ENCODE measurements around the gene TMEM238L.

The TMEM238L gene

DNA sequence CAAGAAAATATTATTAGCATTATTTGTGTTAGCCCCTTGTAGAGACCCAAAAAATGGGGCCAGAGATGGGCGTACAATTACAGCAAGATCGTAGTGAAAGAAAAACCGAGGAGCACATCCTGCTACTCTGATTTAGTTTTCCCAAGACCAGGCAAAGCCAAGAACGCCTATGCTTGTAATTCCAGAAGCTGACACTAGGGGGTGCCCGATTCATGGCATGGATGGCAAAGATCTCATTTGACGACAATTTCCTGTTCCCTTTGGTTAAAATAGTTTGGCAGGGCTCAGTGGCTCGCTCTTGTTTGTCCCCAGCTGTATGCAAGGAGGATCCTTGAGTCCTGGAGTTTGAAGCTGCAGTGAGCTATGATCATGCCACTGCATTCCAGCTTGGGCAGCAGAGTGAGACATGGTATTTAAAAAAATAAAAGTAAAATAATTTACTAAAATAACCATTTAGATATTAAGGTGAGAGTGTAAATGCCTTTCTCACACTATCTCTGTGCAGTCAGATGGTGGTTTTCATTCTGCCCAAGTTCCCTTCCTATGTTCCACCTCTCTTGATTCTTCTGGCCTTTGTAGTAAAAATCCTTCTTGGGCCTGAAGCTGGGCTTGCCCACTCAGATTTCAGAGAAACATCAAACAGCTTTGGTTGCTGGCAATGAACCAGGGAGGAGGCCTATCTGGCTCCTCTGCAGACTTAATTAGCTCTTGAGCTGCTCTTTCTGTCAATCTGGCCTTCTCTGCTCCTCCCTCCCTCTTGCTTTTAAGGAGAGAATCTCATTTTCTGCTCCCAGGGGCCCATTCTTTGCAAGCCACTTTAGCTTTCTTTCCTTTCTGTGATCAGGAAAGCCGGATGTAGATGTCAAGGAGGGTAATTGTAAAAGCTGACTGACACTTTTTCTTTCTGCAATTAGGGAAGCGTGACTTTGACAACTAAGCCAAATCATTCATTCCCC is 31.2 kb downstream of the TMEM238L start:
- no peak for DNase-seq

DNA sequence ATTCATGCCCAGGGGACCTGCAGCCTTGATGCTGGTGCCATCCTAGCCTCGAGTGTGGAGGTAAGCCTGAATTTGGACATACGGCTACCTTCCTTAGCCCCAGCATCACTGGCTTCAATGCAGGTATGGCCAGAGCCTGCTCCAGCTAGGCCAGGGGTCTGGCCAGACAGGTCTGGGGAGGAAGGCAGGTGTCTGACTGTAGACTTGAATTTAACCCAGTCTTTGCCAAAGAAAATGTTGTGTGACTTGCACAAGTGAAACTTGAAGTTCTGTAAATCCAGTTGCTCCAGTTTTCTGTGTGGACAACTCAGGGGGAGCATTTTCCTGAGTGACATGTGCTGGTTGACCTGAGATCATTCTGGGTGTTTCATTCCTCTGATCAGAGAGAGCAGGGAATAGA is 32.8 kb downstream of the TMEM238L start:
- DNase-seq = no peak

DNA sequence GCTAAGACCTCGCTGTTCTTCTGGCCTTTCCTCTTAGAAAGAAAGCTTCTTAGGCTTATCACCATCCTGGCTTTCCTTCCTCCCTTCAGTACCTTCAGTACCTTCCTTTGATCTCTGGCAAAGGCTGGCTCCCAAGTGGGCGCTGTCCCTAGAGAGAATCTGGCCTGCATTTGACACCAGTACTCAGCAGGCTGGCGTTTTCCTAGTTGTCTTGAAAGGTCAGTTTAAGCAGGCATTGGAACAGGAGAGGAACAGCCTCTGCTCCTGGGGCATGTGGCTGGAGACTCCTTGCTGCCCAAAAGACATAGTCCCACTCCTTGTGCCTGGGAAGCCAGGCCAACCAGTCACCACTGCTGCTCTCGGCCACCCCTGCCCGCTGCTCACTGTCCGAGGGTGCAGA is 34.1 kb downstream of the TMEM238L start:
- DNase-seq = no peak

DNA sequence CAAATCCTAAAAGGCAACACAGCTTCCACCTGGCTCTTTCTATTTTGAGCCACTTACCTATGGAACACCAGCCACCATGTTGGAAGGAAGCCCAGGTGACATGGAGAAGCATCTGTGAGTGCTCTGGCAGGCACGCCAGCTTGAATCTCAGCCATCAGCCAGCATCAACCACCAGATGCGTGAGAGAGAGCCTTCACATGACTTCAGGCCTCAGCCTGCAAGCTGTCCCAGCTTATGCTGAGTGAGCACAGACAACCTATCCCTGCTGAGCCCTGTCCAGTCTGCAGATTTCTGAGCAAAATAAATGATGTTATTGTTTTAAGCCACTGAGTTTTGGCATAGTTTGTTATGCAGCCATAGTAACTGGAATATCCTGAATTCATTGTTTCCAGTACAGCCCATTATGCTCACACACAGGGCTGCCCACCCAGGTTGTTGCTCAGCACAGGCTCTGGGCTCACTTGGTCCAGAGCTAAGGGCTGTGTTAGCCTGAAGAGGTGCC is 35.1 kb downstream of the TMEM238L start:
- DNase-seq = no peak

DNA sequence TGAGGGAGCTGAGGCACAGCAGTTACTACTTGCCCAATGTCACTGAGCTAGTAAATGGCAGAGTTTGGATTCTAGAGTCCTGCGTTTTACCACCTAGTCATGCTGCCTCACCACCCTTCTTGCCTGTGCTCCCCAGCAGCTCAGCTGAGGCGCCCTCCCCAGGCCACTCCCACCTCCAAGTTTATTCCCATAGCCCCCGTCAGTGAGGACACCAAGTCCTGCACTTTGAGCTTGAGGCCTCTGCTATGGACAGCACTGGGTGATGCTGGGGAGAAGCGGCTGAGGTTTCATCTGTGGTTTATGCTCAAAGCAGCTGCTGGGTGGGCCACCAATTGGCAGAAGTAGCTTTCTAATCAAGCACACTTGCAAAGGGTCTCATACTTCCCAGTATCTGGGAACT is 36.7 kb downstream of the TMEM238L start:
- no peak for DNase-seq

DNA sequence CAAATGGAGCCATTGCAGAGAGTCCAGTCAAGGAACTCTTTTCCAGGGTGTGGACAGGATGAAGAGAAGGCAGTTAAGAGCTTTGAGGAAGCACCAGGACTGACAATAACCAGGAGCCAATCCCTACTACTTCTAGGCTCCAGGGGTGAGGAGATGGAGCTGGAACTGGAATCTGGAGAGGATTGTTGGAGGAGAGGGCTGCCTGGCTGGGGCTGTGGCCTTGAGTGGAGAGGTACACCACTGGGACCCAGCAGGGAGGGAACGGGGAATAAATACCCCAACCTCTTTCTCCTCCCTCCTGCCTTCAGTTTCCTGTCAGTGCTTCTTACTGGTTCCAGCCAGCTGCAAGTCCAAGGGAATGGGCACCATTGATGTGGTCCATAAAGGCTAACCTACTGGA is 41.9 kb downstream of the TMEM238L start:
- no peak for DNase-seq

DNA sequence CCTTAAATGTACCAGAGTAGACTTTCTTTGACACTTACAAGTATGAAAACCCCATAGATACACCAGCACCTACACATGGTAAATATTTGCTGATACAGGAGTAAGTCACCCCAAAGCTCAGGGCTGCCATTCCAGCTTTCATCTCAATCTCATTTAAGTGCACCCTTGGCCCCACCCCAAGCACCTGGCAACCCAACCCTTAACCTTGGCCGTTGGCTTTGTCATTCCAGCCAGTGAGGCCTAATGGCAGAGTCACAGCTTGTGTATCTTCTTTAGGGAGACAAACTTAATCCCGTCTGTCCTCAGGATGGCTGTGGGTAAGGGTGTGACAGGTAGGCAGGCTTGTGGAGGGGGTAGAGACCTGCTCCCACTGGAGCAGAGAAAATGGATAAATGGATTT is 42.6 kb downstream of the TMEM238L start:
- no peak for DNase-seq

DNA sequence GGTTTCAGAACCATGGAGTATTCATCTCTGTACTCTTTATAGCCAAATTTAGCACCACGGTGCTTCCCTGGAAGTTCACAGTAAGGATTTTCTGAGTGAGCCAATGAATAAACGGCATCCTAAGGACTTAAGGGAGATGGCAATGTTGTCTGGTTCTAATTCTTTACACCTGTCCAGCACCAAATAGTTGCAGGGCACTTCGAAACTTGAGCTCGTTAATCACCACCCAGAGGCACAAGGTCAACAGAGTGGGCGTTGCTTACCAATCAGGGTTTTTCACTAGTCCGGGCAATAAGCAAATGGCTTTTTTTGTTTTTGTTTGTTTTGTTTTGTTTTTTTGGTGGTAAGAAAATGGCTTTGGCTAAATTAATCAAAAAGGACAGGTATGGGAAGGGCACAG is 45.8 kb downstream of the TMEM238L start:
- no peak for DNase-seq

DNA sequence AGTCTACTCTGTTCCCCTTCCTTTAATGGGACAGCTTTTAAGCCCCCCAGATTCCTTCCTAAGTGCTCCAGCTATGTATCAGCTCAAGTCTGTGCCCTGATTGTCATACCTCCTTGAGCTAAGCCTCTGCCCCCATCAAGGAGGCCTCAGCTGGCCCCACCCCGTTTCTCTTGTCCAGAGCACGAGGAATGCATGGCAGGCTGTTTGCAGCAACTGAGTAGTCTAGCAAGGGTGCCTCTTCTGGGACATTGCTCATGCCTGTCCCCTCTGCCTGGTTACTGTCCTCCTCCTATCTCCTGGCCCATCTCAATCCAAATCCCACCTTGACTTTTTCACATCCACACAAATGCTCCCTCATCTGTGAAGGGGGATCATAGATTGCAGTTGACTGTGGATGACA is 46.3 kb downstream of the TMEM238L start:
- DNase-seq = no peak

DNA sequence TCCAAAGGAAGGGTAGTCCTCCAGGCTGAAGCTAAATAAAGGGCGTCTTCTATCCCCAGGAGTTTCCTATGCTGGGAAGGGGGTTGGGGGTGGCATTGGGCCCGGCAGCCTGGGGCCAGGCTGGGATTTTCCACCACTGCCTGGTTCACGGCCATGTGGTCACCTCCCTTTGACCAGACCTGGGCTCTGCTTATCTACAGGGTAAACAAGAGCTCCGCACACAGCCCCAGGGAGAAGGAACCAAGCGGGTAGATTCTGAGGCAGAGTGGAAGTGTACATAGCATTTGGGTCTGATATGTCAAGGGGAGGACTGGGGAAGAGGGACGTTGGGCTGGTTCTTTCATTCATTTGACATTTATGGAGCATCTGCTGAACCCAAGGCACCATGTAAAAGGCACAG is 46.8 kb downstream of the TMEM238L start:
- DNase-seq = no peak

DNA sequence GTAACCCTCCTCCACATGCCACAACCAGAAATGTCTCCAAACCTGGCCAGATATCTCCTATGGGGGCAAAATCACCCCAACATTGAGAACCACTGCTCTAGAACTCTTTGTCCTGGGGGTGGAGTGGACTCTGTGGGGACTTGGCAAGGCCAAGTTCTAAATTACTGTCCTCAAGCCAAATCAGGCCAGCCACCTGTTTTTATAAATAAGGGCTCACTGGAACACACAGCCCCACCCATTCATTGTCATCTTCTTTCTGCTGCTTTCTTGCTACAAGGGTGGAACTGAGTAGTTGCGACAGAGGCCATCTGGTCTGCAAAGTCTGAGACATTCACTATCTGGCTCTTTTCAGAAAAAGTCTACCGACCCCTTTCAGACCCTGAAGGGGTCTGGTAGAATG is 47.3 kb downstream of the TMEM238L start:
- DNase-seq = no peak

DNA sequence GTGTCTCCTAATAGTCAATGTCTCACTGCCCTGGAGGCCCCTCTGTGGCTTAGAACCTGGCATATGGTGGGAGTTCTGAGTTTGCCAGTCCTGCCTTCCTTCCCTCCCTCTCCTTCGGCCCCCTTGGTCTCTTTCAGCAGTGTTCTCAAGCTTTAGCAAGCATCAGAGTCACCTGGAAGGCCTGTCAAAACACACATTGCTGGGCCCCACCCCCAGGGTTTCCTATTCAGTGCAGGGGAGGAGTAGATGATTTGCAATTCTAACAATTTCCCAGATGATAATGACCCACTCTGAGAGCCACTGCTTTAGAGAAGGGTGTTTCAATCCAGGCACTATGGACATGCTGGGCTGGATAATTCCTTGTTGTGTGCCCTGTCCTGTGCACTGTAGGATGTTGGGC is 47.7 kb downstream of the TMEM238L start:
- DNase-seq = no peak

DNA sequence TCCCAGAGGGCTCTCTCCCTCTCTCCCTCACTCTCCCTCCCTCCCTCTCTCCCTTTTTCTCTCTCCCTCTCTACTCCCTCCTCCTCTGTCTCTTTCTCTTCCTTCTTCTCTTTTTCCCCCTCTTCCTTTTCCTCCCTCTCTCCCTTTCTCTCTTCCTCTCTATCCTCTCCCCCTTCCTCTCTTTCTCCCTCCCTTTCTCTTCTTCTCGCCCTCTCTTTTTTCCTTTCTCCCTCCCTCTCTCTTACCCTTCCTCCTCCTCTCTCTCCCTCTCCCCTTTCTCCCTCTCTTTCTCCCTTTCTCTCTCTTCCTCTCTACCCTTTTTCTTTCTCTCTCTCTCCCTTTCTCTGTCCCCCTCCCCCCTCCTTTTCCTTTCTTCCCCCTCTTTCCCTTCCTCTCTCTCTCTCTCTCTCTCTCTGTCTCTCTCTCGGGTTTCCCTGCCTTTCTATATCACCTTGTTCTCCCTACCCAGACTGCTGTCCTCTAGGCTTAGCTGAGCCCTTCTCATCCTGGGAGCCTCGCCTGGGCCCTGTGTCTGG is 48.2 kb downstream of the TMEM238L start:
- DNase-seq = no peak

DNA sequence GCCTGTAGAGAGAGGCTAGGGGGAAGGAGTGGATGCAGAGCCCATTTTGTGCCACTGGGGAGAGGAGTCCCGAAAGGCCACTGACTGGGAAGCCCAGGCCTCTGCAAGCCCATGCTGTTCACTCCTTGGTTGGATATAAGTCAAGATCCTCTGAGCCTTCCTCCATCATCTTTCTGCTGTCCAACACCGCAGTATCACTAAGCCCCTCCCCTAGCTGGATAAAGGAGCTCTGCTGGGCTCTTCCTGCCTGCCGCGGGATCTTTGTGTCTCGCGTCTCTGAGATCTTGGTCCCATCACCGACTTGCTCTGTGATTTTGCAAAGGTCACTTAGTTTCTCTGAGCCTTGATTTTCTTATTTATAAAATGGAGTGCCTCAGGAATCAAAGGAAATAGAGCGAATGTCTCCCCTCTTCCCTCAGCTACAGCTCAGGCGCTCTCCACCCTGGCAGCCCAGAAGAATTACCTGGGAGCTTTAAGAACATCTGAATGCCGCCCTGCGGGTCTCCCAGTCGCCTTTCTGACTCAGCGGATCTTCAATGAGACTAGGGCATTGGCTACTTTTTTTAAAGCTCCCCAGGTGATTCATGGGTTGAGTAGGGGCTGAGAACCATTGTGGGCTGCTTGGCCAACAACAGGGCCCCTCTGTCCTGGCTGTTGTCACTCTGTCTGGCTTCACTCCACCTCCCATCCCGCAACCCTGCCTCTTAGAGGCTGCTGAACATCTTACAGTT is 48.9 kb downstream of the TMEM238L start:
- DNase-seq = no peak

DNA sequence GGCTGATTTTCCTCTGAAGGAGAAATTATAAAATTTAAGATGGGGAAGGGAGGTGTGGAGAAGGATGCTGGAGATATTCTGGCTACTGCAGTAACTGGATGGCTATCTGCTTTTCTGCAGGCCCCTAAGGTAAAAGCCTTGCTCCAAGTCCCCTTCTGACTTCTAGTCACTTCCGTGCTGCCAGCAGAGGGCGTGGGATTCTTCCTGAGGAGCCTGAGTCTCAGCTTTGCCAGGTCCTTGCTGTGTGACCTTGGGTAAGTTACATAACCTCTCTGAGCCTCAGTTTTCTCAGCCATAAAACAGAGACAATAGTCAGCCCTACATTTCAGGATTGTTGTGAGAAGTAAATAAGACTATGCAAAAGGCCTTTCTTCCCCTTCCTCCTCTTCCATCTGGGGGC is 49.8 kb downstream of the TMEM238L start:
- no peak for DNase-seq

DNA sequence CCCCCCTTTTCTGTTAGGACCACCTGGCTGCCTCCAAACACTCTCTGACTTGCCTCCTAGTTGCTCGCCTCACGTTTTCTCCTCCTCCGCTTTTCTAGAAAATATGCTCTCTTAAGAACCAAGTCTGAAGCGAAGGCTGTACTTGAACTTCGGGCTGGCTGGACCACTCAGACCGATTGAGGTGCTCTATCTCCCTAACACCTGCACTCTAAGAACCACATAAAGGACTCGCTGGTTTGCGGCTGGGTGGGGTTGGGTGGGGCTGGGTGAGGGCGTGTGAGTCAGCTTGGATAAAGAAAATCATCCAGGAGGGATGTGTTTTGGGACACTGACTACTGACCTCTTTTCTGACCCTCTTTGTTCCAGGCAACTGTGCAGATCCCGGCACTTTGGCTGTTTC is 51.2 kb downstream of the TMEM238L start:
- no peak for DNase-seq

DNA sequence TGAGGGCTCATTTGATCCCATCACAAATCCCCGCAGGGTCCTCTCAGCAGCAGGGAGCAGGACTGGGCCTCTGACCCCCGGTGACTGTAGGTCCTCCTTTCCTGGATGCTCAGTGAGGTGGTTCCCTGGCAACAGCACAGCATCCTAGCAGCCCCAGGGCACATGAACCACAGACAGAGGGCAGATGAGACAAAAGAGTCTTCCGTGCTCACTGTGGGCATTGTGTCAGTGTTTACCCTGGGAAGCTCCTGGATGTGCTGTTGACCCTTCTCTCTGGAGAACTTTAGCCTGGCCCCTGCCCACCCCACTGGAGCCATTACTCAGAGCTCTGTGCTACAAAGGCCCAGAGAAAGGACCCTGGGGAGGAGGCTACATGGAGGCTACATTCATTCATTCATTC is 52.3 kb downstream of the TMEM238L start:
- no peak for DNase-seq

DNA sequence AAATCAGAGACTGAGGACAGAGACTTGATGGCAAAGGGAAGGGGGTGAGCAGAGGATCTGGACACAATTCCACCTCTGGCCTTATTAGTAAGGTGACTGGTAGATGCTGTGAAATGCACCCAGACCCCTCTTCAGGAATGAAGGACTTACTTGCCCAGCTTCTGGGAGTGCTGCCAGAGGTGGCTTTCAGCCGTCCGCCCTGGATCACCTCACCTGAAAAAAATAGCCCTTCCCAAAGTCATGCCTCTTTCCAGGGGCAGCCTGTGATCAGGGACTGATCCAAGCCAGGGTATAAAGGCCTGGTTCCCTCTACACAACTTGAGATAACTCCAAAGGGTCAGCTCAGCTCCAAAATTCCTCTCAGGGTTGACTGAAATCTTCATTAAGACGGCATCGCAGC is 53.7 kb downstream of the TMEM238L start:
- no peak for DNase-seq

DNA sequence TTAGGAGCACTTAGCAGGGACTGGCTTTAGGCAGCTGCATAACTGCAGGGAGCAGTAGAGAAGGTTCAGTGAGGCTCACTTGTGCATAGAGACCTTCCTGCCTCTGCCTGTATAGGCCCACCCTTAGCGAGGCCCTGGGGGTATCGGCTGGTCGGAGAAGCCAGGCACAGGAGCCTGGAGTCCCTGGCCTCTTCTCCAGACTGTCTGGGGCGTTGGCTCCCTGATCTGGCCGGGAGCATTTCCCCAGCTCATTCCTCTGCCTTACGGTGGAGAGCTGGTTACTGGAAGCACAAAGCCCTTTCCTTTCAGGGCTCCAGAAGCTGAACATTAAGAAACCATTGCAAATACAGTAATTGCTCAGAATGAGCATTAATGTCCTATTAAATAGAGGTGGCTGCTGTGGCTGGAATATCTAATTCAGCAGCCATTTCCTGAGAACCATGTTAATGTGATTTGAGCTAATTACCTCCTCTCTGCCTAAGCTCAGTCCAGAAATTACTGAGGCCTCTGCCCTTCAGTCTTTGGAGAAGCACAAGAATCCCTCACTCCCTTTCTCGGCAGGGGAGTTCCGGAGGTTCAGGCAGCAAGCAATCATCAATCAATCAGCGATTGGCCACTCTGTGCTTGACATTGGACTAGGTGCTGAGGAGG is 55.2 kb downstream of the TMEM238L start:
- no peak for DNase-seq

DNA sequence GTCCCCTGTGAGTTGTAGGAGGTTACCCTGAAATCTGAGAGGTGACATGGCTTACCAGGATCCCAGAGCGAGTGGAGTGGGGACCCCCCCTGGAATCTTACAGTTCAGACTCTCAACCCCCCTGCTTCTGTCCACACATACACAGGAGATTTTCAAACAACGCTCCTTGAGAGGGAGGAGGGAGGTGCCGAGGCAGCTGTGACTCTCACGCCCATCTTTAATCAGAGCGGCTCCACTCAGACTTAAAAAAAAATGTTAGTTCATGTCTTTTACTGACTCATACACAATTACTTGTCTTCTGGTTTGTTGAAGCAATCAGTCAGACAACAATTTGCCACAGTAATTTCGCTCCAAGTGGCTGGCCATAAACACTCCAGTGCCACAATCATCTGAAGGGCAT is 58.7 kb downstream of the TMEM238L start:
- DNase-seq = no peak
